Lower leg skin (tissue), 4 donors: ENCODE data around the gene ZNF740. TPM values are rescaled to one million over a fixed set of nuclear protein-coding genes. Genes with fewer than 3 reads are reported as not detected.

Experiments
- DNase-seq, 2 donors: peaks; one replicate each; pipeline ENCODE4 v3.0.0-alpha.2; 2019; ENCODE audit warnings: low spot score in 2 of 2
- H3K4me3 ChIP-seq: fragments of 200-600 bp; sonication (generic); 2 replicates; pipeline ENCODE4 v1.5.1; 2017; ENCODE audit warnings: mild to moderate bottlenecking, low read depth; ENCODE audit not compliant: poor library complexity, severe bottlenecking
- POLR2A ChIP-seq, 2 donors: fragments of 450-650 bp; IDR thresholded peaks; one replicate each; pipeline ENCODE4 v1.6.1; 2016 to 2017; ENCODE audit warnings: antibody characterized with exemption in 2 of 2, mild to moderate bottlenecking in 1 of 2, moderate library complexity in 1 of 2
- WGBS, 2 donors: methylation state at CpG; one replicate each; pipeline ENCODE4 v1.1.5; 2018; 5-methylcytosine and 5-hydroxymethylcytosine counted together
- intact Hi-C: fragments of 100-400 bp; cut with DNase I; formaldehyde crosslinking; loops from one replicate; pipeline ENCODE4 v1.15.0; 2023; ENCODE audit warnings: low total_unique reads
- total RNA-seq, 4 donors: library from RNA; depleted of rRNA; stranded (reverse); fragments of >200 nt; gene quantifications; one replicate each; pipeline ENCODE4 v1.1.0, GENCODE V29; 2016
- TF ChIP-seq, protein P1 (sequence below), 3 donors: fragments of 450-650 bp; IDR thresholded peaks; one replicate each; pipeline ENCODE4 v1.5.1; 2016; ENCODE audit warnings: antibody characterized with exemption in 3 of 3, mild to moderate bottlenecking in 3 of 3, moderate library complexity in 2 of 3

Gene ZNF740
- total RNA-seq, 4 donors from 2014 or later = 6.1 to 12.1 (median 8.4) TPM

DNA sequence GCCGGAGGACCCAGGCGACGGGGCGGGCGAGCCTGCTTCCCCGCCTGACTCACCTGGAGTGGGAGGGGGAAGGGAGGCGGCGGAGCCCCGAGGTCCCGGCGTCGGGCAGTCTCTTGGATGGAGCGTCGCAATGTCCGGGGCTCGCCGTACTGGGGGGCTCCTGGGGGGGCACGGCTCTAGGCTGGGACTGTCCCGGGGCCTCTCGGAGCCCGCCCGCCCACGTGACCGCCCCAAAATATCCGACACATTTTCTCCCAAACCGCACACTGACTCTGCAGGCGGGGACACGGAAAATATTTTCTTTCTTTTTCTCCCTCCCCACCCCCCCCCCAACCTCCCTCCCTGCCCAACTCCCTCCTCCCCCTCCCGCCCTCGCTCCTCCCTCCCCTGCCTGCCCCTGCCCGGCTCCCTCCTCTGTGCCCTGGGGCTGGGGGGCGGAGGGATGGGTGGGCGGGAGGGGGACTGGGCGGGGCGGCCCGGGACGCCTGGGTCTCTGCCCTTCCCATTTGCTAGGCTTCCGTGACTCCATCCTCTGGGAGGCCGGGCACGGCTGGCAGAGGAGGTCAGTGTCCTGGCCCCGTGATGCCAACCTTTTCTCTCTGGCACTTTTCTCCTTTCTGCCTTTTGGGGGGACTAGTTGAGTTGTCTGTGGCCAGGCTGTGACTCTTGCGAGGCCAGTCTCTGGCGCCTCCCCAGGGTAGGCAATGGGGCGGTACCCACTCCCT is 51.6 kb downstream of the ZNF740 start, which contains the start of gene RARG:
TSS of gene RARG (minus strand) at position 289 of the 725 bp plus-strand sequence. CDS start 4,664 bp downstream, outside the sequence.
- intact Hi-C loops = no loop called here
- WGBS, 2 donors = 0 to 1% methylated on average over 30 of the region's 44 CpGs
- peak within 1 kb of the TSS; percentile 55 for H3K4me3 ChIP-seq
- TF ChIP-seq POLR2A (IDR thresholded peaks at IDR 0.05) = no peak
- TF ChIP-seq, protein P1, sequence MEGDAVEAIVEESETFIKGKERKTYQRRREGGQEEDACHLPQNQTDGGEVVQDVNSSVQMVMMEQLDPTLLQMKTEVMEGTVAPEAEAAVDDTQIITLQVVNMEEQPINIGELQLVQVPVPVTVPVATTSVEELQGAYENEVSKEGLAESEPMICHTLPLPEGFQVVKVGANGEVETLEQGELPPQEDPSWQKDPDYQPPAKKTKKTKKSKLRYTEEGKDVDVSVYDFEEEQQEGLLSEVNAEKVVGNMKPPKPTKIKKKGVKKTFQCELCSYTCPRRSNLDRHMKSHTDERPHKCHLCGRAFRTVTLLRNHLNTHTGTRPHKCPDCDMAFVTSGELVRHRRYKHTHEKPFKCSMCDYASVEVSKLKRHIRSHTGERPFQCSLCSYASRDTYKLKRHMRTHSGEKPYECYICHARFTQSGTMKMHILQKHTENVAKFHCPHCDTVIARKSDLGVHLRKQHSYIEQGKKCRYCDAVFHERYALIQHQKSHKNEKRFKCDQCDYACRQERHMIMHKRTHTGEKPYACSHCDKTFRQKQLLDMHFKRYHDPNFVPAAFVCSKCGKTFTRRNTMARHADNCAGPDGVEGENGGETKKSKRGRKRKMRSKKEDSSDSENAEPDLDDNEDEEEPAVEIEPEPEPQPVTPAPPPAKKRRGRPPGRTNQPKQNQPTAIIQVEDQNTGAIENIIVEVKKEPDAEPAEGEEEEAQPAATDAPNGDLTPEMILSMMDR (IDR thresholded peaks at IDR 0.05) = no peak
- DNase-seq = peak in 1 of 2 donors; percentile 93

- 9 to 13% methylated on average over 11 of the region's 11 CpGs for WGBS, 2 donors
- intact Hi-C loops = no loop called here
- DNase-seq = peak in 1 of 2 donors; percentile 94
- no peak overlapping the region for H3K4me3 ChIP-seq
- TF ChIP-seq, protein P1 (IDR thresholded peaks at IDR 0.05) = no peak
- no peak for TF ChIP-seq POLR2A (IDR thresholded peaks at IDR 0.05)
Observed at GRCh38 chr12:53232646-53233461, 52.3 kb downstream of the ZNF740 start.

DNA sequence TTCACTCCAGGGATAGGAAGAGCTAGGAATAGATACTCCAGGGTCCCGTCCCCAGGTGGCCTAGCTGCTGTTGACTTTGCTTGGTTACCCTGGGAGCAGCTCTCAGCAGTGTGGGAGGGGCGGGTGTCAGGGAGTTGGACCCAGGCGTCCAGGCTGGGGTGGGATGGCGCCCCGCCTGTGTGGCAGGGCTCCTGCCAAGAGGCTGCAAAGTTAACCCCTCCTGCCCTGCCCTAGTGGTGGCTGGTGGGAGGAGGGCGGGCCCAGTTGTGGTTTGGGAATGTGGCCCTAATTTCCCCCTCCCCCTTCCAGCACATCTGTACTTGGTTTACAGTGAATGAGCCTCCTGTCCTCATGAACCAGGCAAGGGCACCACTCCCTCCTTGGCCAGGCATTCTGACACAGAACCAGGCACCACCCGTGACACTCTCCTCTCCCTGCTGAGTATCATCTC is 53.2 kb downstream of the ZNF740 start:
- WGBS, 2 donors = 5 to 20% methylated on average over 4 to 7 of the region's 7 CpGs
- intact Hi-C loops = no loop called here
- peak in 1 of 2 donors; percentile 86 for DNase-seq
- TF ChIP-seq POLR2A (IDR thresholded peaks at IDR 0.05) = no peak
- TF ChIP-seq, protein P1 (IDR thresholded peaks at IDR 0.05) = no peak
- no peak overlapping the region for H3K4me3 ChIP-seq

- WGBS, 2 donors = 1 to 2% methylated on average over 12 of the region's 12 CpGs
- DNase-seq = peak in 1 of 2 donors; percentile 92
- H3K4me3 ChIP-seq = no peak overlapping the region
- no peak for TF ChIP-seq POLR2A (IDR thresholded peaks at IDR 0.05)
- TF ChIP-seq, protein P1 (IDR thresholded peaks at IDR 0.05) = no peak
- intact Hi-C loops = no loop called here
Observed at GRCh38 chr12:53234271-53234914, 53.9 kb downstream of the ZNF740 start.

DNA sequence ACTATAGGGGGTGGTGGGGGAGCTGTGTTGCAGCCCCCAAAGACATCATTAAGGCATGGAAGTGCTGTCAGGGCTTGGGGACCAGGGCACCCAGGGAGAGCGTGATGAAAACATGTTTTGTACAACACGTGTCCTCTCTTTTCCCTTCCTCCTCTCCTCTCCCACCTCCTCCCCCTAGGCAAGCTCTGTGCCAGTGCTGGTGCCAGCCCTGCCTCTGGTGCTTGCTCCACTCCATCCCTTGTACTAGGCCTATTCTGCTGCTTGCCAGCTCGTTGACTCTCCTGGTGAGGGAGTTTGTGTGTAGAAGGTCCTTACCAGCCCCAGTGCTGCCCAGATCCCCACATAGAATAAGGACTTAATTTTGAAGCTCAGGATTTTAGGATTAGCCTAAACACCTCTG is 54.6 kb downstream of the ZNF740 start:
- TF ChIP-seq POLR2A (IDR thresholded peaks at IDR 0.05) = no peak
- TF ChIP-seq, protein P1 (IDR thresholded peaks at IDR 0.05) = no peak
- intact Hi-C loops = no loop called here
- WGBS, 2 donors = 30 to 39% methylated on average over 3 of the region's 3 CpGs

More for the DNA sequence above, 54.6 kb downstream of the ZNF740 start:
- H3K4me3 ChIP-seq = no peak overlapping the region
- no peak for DNase-seq
